Endothelial cell of umbilical vein (primary cell): ENCODE measurements around the gene CENPP.

Experiments used
- CTCF ChIP-seq, 2 donors: IDR thresholded peaks; 1 replicate in 1 of 2; 2 replicates in 1 of 2; pipeline ENCODE4 v1.5.1; 2011; ENCODE audit warnings: low read length in 2 of 2, mild to moderate bottlenecking in 2 of 2, moderate library complexity in 2 of 2, control low read depth in 1 of 2, inconsistent platforms in 1 of 2, low read depth in 1 of 2; ENCODE audit not compliant: insufficient read depth in 1 of 2; ENCODE audit errors: extremely low read depth in 1 of 2
- EZH2 ChIP-seq: IDR thresholded peaks from 2 replicates; pipeline ENCODE4 v1.6.1; 2012; ENCODE audit warnings: borderline replicate concordance, low read depth, mild to moderate bottlenecking, moderate library complexity, low read length, inconsistent platforms; ENCODE audit not compliant: severe bottlenecking
- POLR2A ChIP-seq: IDR thresholded peaks from 2 replicates; pipeline ENCODE4 v1.6.1; 2012; ENCODE audit warnings: low read depth, mild to moderate bottlenecking, control low read depth, low read length

- TF ChIP-seq EZH2 (no peak), POLR2A (no peak), CTCF (IDR thresholded peaks at IDR 0.05; ENCODE audit: extremely low read depth in 1 of 2, insufficient read depth in 1 of 2, low read depth in 1 of 2, low read length in 2 of 2) (no peak)
These were observed 31.5 kb upstream of the CENPP start for GRCh38 chr9:92294297-92294676.
